ENCODE measurements around the gene OPN1MW3. TPM values are rescaled to one million over a fixed set of nuclear protein-coding genes. Genes with fewer than 3 reads are reported as not detected.
"Not testable (repeated sequence)": the region's sequence is repeated elsewhere in the genome, so short reads cannot be mapped to it uniquely, and the experiment has no call there.

OPN1MW3 gene
- not detected in 2 replicates for total RNA-seq (2014; rRNA removed; shearing (Covaris generic))

GRCh38 chrX:154257282-154257681, at the start of gene OPN1MW3:
Gene OPN1MW3 (plus strand): TSS chrX:154257582. CDS start chrX:154257620, 38 bp downstream.
- in situ Hi-C loops (cut with HindIII; ENCODE audit: low sequenced_read_pairs); DNase-seq (ENCODE audit: low spot score): not testable (repeated sequence)

GRCh38 chrX:154209670-154210418, 47.5 kb upstream of the OPN1MW3 start:
- in situ Hi-C loops (cut with HindIII; ENCODE audit: low sequenced_read_pairs); DNase-seq (ENCODE audit: low spot score): not testable (repeated sequence)

DNA sequence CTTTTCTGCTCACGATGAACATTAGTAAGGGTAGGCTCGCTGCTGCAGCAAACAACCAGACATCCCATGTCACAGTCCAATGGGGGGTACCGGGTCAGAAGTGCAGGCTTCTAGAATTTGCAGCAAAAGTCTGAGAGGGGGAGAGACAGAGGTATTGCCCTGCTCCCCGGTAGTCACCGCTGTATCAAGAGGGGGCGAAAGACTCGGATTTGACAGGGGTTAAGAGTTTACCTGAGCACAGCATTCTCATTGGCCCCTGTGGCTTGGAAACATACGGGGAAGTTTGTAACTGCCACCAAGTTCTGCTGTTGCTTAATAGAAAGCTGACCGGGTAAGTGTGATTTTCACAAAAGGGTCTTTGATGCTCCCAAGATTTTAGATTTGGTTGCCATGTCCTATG, 46.3 kb upstream of the OPN1MW3 start:
- DNase-seq (ENCODE audit: low spot score); in situ Hi-C loops (cut with HindIII; ENCODE audit: low sequenced_read_pairs): not testable (repeated sequence)

DNA sequence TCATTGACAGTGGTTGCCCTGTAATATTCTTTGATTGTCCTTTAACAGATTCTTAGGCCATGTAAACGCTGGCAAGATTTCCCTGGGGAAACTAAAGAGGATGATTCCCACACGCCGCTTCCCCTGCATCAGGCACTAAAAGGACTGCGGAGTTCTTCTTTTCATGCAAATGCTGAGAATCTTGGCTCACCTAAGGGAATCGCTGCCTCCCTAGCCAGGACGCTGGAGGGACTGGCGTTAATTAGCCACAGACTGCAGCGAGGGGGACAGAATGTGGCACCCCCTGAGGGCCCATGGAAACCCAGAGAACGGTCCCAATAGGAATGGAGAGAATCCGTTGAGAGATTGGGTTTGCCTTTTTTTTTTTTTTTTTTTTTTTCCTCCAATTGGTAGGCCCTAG, 45.9 kb upstream of the OPN1MW3 start:
- DNase-seq (ENCODE audit: low spot score); in situ Hi-C loops (cut with HindIII; ENCODE audit: low sequenced_read_pairs): not testable (repeated sequence)

DNA sequence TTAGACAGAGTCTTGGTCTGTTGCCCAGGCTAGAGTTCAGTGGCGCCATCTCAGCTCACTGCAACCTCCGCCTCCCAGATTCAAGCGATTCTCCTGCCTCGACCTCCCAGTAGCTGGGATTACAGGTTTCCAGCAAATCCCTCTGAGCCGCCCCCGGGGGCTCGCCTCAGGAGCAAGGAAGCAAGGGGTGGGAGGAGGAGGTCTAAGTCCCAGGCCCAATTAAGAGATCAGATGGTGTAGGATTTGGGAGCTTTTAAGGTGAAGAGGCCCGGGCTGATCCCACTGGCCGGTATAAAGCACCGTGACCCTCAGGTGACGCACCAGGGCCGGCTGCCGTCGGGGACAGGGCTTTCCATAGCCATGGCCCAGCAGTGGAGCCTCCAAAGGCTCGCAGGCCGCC, 37.9 kb upstream of the OPN1MW3 start, which contains the start of gene OPN1MW2:
Gene OPN1MW2, plus strand, starts transcription at position 301 of the 400 bp plus-strand sequence. Its CDS starts 60 bp downstream, at position 361.
- DNase-seq (ENCODE audit: low spot score); in situ Hi-C loops (cut with HindIII; ENCODE audit: low sequenced_read_pairs): not testable (repeated sequence)

DNA sequence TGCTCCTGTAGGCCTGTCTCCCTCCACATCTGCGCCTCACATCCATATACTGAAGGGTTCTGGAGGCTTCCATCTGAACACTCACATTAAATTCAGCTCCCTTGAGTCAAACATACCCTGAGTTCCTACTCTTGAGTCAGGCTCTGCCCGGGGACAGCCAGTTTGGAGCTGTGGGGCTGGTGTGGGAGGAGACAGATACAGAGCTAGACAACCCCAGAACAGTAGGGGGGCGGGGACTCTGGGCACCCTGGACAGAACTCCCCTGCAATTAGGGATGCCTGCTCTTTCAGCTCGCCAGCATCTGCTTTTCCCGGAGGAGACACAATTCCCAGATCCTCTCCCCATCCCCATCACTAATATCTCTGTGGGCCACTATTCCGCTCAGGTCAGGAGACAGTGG, 32.1 kb upstream of the OPN1MW3 start:
- in situ Hi-C loops (cut with HindIII; ENCODE audit: low sequenced_read_pairs); DNase-seq (ENCODE audit: low spot score): not testable (repeated sequence)

DNA sequence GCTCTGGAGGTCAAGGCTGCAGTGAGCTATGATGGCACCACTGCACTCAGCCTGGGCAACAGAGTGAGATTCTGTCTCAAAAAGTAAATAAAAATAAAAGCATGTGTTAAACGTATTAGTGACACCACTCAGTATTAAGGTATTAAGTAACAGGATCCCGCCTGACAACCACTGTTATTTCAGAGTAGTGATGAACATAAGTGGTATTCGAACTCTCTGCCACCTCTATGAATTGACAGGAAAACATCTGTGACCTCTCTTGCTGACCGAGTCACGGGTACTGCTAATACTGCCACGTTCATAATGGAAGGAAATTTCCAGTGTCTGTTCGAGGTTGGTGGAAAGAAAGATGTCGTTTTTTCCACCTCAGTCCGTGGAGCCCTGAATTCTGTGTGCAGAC, 30.7 kb upstream of the OPN1MW3 start:
- in situ Hi-C loops (cut with HindIII; ENCODE audit: low sequenced_read_pairs); DNase-seq (ENCODE audit: low spot score): not testable (repeated sequence)

- DNase-seq (ENCODE audit: low spot score); in situ Hi-C loops (cut with HindIII; ENCODE audit: low sequenced_read_pairs): not testable (repeated sequence)
Measured at GRCh38 chrX:154231443-154231842, 25.9 kb upstream of the OPN1MW3 start.

DNA sequence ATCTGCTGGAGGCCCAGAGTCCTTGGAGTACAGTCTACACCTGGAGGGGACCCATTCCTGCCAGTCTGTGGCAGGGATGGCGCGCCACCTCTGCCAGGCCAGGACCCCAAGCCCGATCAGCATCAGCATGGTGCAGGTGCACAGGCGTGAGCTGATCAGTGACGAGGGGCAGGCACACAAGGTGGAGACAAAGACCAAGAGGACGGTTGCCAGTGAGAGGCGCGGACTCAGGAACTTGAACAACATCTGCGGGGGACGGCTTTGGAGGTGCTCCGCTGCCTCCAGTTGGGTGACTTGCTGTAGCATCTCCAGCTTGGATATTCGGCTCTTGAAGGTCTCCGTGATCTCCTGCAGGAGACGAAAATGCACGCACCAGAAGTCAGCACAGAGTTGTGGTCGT, 23.8 kb upstream of the OPN1MW3 start:
- in situ Hi-C loops (cut with HindIII; ENCODE audit: low sequenced_read_pairs), result not testable (repeated sequence)

DNA sequence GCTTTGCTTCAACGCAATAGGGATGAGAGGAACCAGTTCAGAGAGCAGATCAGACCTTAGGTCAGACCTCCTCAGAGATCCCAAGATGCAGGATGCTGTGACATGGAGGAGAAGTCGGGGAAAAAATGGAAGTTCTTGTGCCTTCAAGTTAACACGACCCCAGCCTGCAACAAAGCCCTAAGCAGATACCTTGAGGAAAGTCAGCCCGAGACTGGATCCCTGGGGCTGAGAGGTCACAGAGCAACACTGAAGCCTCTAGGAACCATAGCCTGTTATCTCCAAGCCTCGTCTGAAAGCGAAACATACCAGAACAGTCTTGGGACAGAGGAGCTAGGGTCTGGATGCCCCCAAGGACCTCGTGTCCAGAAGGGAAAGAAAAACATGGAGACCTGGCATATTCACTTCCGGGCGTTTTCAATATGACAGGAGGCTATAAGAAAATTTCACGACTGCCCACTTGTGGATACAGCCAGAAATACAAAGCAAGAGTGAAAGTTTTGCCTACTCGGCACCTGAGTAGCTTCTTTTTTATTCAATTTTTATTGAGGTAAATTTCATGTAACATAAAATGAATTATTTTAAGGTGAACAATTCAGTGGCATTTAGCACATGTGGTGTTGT, 18.3 kb upstream of the OPN1MW3 start:
- DNase-seq (ENCODE audit: low spot score); in situ Hi-C loops (cut with HindIII; ENCODE audit: low sequenced_read_pairs): not testable (repeated sequence)

More for the DNA sequence above, 23.8 kb upstream of the OPN1MW3 start:
- not testable (repeated sequence) for DNase-seq (ENCODE audit: low spot score)

DNA sequence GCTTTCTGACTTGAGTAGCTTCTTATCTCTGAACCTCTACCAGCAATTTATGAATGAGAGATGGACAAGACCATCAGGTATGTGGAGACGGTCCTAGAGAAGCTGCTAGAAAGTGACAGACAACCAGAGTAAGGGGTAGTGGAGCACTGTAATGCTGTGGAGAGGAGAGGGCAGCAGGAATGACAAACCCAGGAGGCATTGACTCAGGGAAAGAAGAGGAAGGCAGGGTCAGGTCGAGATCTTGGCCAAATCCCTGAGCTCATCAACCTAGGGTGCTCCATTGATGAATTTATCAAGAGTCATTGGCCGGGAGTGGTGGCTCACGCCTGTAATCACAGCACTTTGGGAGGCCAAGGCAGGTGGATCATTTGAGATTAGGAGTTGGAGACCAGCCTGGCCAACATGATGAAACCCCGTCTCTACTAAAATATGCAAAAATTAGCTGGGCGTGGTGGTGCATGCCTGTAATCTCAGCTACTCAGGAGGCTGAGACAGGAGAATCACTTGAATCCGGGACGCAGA, 17.3 kb upstream of the OPN1MW3 start:
- DNase-seq (ENCODE audit: low spot score); in situ Hi-C loops (cut with HindIII; ENCODE audit: low sequenced_read_pairs): not testable (repeated sequence)

DNA sequence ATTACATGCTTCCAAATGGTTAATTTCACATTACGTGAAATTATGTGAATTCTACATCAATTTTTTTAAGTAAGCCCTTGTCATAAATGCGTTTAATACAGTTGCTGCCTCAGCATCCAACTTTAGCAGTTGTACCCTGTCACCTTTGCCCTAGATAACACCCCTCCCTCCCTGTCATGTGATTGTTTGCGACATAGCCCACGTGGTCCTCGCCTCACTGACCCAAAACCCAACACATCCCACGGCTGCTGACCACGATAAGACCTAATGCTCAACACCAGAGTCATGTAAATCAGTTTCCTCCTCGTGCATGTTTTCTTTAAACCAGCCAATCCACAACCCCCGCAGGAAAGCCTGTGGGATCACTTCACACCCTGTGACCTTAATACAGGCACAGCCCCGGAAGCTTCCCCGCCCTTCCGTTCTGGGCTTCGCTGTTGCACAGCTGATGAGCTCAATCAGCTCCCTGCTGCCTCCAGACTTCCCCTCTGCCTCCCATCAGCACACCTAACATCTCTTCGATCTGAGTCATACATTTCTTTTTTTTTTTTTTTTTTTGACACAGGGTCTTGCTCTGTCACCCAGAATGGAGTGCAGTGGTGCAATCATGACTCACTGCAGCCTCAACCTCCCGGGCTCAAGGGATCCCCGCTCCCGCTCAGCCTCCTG, 9.9 kb upstream of the OPN1MW3 start:
- in situ Hi-C loops (cut with HindIII; ENCODE audit: low sequenced_read_pairs); DNase-seq (ENCODE audit: low spot score): not testable (repeated sequence)

- in situ Hi-C loops (cut with HindIII; ENCODE audit: low sequenced_read_pairs); DNase-seq (ENCODE audit: low spot score): not testable (repeated sequence)
Measured at GRCh38 chrX:154248076-154248475, 9.3 kb upstream of the OPN1MW3 start.

DNA sequence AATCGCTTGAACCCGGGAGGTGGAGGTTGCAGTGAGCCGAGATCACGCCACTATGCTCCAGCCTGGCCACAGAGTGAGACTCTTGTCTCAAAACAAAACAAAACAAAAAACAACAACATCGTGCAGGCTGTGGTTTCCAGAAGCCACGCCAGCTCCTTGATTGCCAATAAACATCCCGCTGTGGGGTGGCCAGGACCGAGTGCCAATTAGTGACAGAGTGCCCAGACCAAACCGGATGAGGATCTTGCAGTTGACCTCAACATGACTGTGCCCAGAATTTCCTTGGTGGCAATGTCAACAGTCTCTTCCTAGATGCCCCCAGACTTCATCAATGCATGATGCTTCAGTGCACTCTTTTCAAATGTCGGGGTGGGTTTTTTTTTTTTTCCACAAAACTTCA, 1.3 kb downstream of the OPN1MW3 start:
- DNase-seq (ENCODE audit: low spot score); in situ Hi-C loops (cut with HindIII; ENCODE audit: low sequenced_read_pairs): not testable (repeated sequence)

- in situ Hi-C loops (cut with HindIII; ENCODE audit: low sequenced_read_pairs); DNase-seq (ENCODE audit: low spot score): not testable (repeated sequence)
Measured at GRCh38 chrX:154263072-154263471, 5.7 kb downstream of the OPN1MW3 start.

- DNase-seq (ENCODE audit: low spot score); in situ Hi-C loops (cut with HindIII; ENCODE audit: low sequenced_read_pairs): not testable (repeated sequence)
Measured at GRCh38 chrX:154269245-154269644, 11.9 kb downstream of the OPN1MW3 start.

DNA sequence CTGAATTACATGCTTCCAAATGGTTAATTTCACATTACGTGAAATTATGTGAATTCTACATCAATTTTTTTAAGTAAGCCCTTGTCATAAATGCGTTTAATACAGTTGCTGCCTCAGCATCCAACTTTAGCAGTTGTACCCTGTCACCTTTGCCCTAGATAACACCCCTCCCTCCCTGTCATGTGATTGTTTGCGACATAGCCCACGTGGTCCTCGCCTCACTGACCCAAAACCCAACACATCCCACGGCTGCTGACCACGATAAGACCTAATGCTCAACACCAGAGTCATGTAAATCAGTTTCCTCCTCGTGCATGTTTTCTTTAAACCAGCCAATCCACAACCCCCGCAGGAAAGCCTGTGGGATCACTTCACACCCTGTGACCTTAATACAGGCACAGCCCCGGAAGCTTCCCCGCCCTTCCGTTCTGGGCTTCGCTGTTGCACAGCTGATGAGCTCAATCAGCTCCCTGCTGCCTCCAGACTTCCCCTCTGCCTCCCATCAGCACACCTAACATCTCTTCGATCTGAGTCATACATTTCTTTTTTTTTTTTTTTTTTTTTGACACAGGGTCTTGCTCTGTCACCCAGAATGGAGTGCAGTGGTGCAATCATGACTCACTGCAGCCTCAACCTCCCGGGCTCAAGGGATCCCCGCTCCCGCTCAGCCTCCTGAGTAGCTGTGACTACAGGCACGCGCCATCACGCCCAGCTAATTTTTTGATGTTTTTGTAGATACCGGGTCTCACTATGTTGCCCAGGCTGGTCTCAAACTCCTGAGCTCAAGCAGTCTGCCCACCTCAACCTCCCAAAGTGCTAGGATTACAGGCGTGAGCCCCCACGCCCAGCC, 27.3 kb downstream of the OPN1MW3 start:
- in situ Hi-C loops (cut with HindIII; ENCODE audit: low sequenced_read_pairs); DNase-seq (ENCODE audit: low spot score): not testable (repeated sequence)

- DNase-seq (ENCODE audit: low spot score); in situ Hi-C loops (cut with HindIII; ENCODE audit: low sequenced_read_pairs): not testable (repeated sequence)
Measured at GRCh38 chrX:154286406-154286805, 29.0 kb downstream of the OPN1MW3 start.
